PC-3 (cell line): ENCODE results near the gene TAF3. TPM values are rescaled to one million over a fixed set of nuclear protein-coding genes. Genes with fewer than 3 reads are reported as not detected.
A peak's percentile ranks its signal among the peaks of the same experiment; 100 is the strongest.

Experiments
- ATAC-seq: fragments of 200-7000 bp; cut with Tn5 transposase; 2 replicates; pipeline ENCODE4 v1.9.1; 2020; ENCODE audit warnings: mild to moderate bottlenecking, moderate library complexity
- BruUV-seq: library from RNA; stranded (reverse); fragments of 400-500 nt; replicated peaks from 2 replicates; lab custom pipeline; 2021; lab: Mats Ljungman, UMichigan
- CTCF ChIA-PET: fragments of 300-600 bp; sonication (Branson Sonifier 250); formaldehyde crosslinking; loops from one replicate; lab custom pipeline; 2022; ENCODE audit warnings: antibody characterized with exemption; lab: Charles Lee
- POLR2A ChIA-PET: fragments of 300-600 bp; sonication (Branson Sonifier 250); formaldehyde crosslinking; loops from one replicate; lab custom pipeline; 2022; ENCODE audit warnings: antibody characterized with exemption; ENCODE audit not compliant: unreplicated experiment; lab: Charles Lee
- DNase-seq: peaks from one replicate; pipeline ENCODE4 v3.0.0-alpha.2; 2015
- H2AFZ ChIP-seq: fragments of 300-600 bp; sonication (generic); 2 replicates; pipeline ENCODE4 v1.6.0; 2016; ENCODE audit warnings: antibody characterized with exemption, low read length
- H3F3A ChIP-seq: fragments of 300-600 bp; sonication (generic); one replicate; pipeline ENCODE4 v1.6.0; 2017; ENCODE audit warnings: antibody characterized with exemption, low read length, control low read depth, mild to moderate bottlenecking; ENCODE audit not compliant: unreplicated experiment
- H3K27ac ChIP-seq: fragments of 300-600 bp; sonication (generic); 2 replicates; pipeline ENCODE4 v1.5.1; 2016; ENCODE audit warnings: mild to moderate bottlenecking, low read length
- H3K27me3 ChIP-seq: fragments of 300-600 bp; sonication (generic); 2 replicates; pipeline ENCODE4 v1.6.1; 2016; ENCODE audit warnings: low read length, mixed read lengths
- H3K36me3 ChIP-seq: fragments of 300-600 bp; sonication (generic); 2 replicates; pipeline ENCODE4 v1.6.1; 2016; ENCODE audit warnings: low read depth, mixed run types, low read length, mixed read lengths
- H3K4me1 ChIP-seq: fragments of 300-600 bp; sonication (generic); 2 replicates; pipeline ENCODE4 v1.5.1; 2016; ENCODE audit warnings: low read length; ENCODE audit not compliant: insufficient read depth
- H3K4me2 ChIP-seq: fragments of 300-600 bp; sonication (generic); 2 replicates; pipeline ENCODE4 v1.6.0; 2016; ENCODE audit warnings: low read length
- H3K4me3 ChIP-seq: fragments of 300-600 bp; sonication (generic); 2 replicates; pipeline ENCODE4 v1.5.1; 2016; ENCODE audit warnings: mild to moderate bottlenecking, low read length, mixed read lengths
- H3K79me2 ChIP-seq: fragments of 300-600 bp; sonication (generic); 2 replicates; pipeline ENCODE4 v1.6.1; 2017; ENCODE audit warnings: low read length, mixed read lengths
- H3K9ac ChIP-seq: fragments of 300-600 bp; sonication (generic); 2 replicates; pipeline ENCODE4 v1.6.0; 2016; ENCODE audit warnings: mild to moderate bottlenecking, low read length
- H3K9me2 ChIP-seq: fragments of 300-600 bp; sonication (generic); replicated peaks from 2 replicates; pipeline ENCODE4 v1.6.1; 2016; ENCODE audit warnings: mixed run types, low read length, mixed read lengths
- H3K9me3 ChIP-seq: fragments of 300-600 bp; sonication (generic); 2 replicates; pipeline ENCODE4 v1.6.1; 2016; ENCODE audit warnings: low read length, mixed read lengths
- H4K20me1 ChIP-seq: fragments of 300-600 bp; sonication (generic); 2 replicates; pipeline ENCODE4 v1.6.1; 2016; ENCODE audit warnings: low read length, mixed read lengths
- EZH2 ChIP-seq: fragments of 300-600 bp; sonication (generic); IDR thresholded peaks from one replicate; pipeline ENCODE4 v1.6.1; 2017; ENCODE audit warnings: antibody characterized with exemption, mild to moderate bottlenecking, low read length; ENCODE audit not compliant: unreplicated experiment
- EZH2phosphoT487 ChIP-seq: fragments of 300-600 bp; sonication (generic); IDR thresholded peaks from 2 replicates; pipeline ENCODE4 v1.6.1; 2018; ENCODE audit warnings: mild to moderate bottlenecking, antibody characterized with exemption, low read length, borderline replicate concordance
- intact Hi-C: fragments of 100-400 bp; cut with micrococcal nuclease; formaldehyde crosslinking; loops from 2 replicates; pipeline ENCODE4 v1.9.0; 2023
- total RNA-seq: library from RNA; depleted of rRNA; stranded (reverse); fragments of >200 nt; gene quantifications from 2 replicates; pipeline ENCODE4 v1.2.3, GENCODE V29; 2014
- TF ChIP-seq, protein P1 (sequence below): fragments of 300-600 bp; sonication (generic); conservative IDR thresholded peaks from 2 replicates; pipeline ENCODE4 v1.5.1; 2017; ENCODE audit warnings: antibody characterized with exemption, low read depth, mild to moderate bottlenecking, low read length

The TAF3 gene
- total RNA-seq, 1 experiment from 2014 or later: 2.0 TPM

DNA sequence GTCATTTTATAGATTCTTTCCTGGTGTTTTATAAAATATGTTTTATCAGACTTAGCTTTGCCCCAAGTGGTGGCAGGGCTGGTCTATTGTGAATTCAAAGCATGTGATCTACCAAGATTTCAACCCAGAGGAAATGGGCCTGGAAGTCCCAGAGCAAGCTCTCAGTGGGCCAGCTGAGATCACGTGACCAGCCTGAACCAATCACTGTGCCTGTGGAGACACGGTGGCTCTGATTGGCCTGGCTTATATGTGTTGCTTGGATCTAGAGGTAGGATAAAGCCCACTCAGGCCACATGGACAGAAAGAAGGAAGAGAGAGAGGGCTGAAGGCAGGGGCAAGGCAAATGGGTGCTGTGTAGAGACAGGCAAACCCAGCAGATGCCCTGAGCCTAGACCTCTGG is 170.7 kb downstream of the TAF3 start:
- Histone ChIP-seq H3F3A (no peaks in the 10 kb centered on the region), H3K4me1 (no peaks in the 10 kb centered on the region), H3K4me3 (no peak overlapping the region), H3K79me2 (no peaks in the 10 kb centered on the region), H3K27me3 (no peaks in the 10 kb centered on the region), H3K4me2 (no peak overlapping the region), H2AFZ (no peak overlapping the region), H4K20me1 (no peaks in the 10 kb centered on the region), H3K9me3 (no peaks in the 10 kb centered on the region), H3K9me2 (no peaks in the 10 kb centered on the region), H3K27ac (no peak overlapping the region), H3K36me3 (no peaks in the 10 kb centered on the region), H3K9ac (no peak overlapping the region)
- BruUV-seq: no TSS peak
- no peak for ATAC-seq
- ChIA-PET POLR2A (no interaction called here), CTCF (no interaction called here)
- intact Hi-C loops: no loop called here
- TF ChIP-seq, protein P1, sequence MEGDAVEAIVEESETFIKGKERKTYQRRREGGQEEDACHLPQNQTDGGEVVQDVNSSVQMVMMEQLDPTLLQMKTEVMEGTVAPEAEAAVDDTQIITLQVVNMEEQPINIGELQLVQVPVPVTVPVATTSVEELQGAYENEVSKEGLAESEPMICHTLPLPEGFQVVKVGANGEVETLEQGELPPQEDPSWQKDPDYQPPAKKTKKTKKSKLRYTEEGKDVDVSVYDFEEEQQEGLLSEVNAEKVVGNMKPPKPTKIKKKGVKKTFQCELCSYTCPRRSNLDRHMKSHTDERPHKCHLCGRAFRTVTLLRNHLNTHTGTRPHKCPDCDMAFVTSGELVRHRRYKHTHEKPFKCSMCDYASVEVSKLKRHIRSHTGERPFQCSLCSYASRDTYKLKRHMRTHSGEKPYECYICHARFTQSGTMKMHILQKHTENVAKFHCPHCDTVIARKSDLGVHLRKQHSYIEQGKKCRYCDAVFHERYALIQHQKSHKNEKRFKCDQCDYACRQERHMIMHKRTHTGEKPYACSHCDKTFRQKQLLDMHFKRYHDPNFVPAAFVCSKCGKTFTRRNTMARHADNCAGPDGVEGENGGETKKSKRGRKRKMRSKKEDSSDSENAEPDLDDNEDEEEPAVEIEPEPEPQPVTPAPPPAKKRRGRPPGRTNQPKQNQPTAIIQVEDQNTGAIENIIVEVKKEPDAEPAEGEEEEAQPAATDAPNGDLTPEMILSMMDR: no peak
- no peak for TF ChIP-seq EZH2
- TF ChIP-seq EZH2phosphoT487: no peak
- no peak for DNase-seq

DNA sequence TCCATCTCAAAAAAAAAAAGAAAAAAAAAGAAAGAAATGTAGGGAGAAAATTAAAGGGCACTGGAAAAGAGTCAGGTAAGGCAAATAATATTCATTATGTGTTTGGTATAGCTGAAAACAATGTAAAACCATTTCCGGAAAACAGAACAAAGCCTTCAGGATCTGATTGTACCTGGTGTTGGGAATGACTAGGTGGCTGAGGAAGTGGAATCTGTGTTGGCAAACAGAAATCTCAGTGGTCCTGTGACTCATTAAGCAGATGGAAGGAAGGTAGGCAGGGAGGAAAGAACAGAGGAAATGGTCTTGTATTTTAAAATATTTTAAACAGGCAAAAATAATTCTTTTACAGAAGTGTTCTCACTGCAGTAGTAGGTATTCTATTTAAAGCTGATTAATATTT is 180.5 kb downstream of the TAF3 start:
- ChIA-PET CTCF (no interaction called here), POLR2A (no interaction called here)
- Histone ChIP-seq H3K4me2 (no peak overlapping the region), H3K4me1 (0 out of 2 replicates have a peak, but pooled peaks cover 6% of the 10 kb centered on the region), H3K9me3 (no peaks in the 10 kb centered on the region), H3K4me3 (no peak overlapping the region), H3K27ac (no peak overlapping the region), H2AFZ (no peak overlapping the region), H3K27me3 (no peaks in the 10 kb centered on the region), H3K36me3 (no peaks in the 10 kb centered on the region), H3K79me2 (no peaks in the 10 kb centered on the region), H3F3A (no peaks in the 10 kb centered on the region), H3K9me2 (no peaks in the 10 kb centered on the region), H3K9ac (no peak overlapping the region), H4K20me1 (no peaks in the 10 kb centered on the region)
- ATAC-seq (peak; percentile 66), DNase-seq (peak; percentile 38)
- no TSS peak for BruUV-seq
- TF ChIP-seq EZH2phosphoT487 (no peak), EZH2 (no peak)
- TF ChIP-seq, protein P1: no peak
- intact Hi-C loops: no loop called here

DNA sequence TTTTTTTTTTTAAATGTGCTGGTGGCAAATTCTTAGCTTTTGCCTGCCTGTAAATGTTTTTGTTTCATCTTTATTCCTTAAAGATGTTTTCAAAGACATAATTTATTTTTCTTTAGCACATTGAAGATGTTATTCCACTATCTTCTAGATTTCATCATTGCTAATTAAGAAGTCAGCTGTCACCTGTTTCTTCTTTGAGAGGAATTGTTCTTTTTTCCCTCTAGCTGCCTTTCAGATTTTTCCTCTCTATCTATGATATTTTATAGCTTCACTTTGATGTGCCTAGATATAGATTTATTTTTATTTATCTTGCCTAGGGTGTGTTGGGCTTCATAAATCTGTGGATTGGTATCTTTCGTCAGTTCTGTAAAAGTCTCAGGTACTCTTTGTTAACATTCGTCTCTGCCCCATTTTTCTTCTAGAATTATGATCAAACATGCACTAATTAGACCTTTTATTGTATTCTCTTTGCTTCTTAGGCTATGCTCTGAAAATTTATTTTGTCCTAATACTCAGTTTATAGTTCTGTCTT is 186.2 kb downstream of the TAF3 start:
- ATAC-seq (no peak), DNase-seq (no peak)
- BruUV-seq: no TSS peak
- Histone ChIP-seq H3K27me3 (no peaks in the 10 kb centered on the region), H3K79me2 (no peaks in the 10 kb centered on the region), H3K9ac (no peak overlapping the region), H4K20me1 (no peaks in the 10 kb centered on the region), H3K9me2 (no peaks in the 10 kb centered on the region), H2AFZ (no peak overlapping the region), H3K4me1 (no peaks in the 10 kb centered on the region), H3K27ac (no peak overlapping the region), H3K4me2 (no peak overlapping the region), H3K4me3 (no peak overlapping the region), H3F3A (no peaks in the 10 kb centered on the region), H3K36me3 (no peaks in the 10 kb centered on the region), H3K9me3 (0 out of 2 replicates have a peak, but pooled peaks cover 4% of the 10 kb centered on the region)
- TF ChIP-seq, protein P1: no peak
- TF ChIP-seq EZH2phosphoT487 (no peak), EZH2 (no peak)
- intact Hi-C loops: no loop called here
- POLR2A ChIA-PET: no interaction called here
- CTCF ChIA-PET: interaction anchor here (0.6 kb wide), 1 partner anchor 23 kb away, joined by 3 read pairs; no protein-coding TSS in a partner anchor
